HG02678 (cell line): ENCODE results near the gene MRPL2.
"Not testable (repeated sequence)": the region's sequence is repeated elsewhere in the genome, so short reads cannot be mapped to it uniquely, and the experiment has no call there.

Source experiments
- ATAC-seq: cut with Tn5 transposase; IDR thresholded peaks from one replicate; pipeline ENCODE4 v1.9.1; 2021; ENCODE audit warnings: mild to moderate bottlenecking, moderate library complexity; ENCODE audit not compliant: unreplicated experiment

The MRPL2 gene

GRCh38 chr6:43082806-43083655 lies 23.8 kb upstream of the MRPL2 start:
- no peak for ATAC-seq

- not testable (repeated sequence) for ATAC-seq
Observed at GRCh38 chr6:43081922-43082321, 22.7 kb upstream of the MRPL2 start.

GRCh38 chr6:43081043-43081442 lies 21.8 kb upstream of the MRPL2 start:
- no peak for ATAC-seq

- ATAC-seq: no peak
Observed at GRCh38 chr6:43078691-43079090, 19.5 kb upstream of the MRPL2 start.

- no peak for ATAC-seq
Observed at GRCh38 chr6:43077981-43078511, 18.8 kb upstream of the MRPL2 start.

GRCh38 chr6:43077333-43077809 lies 18.1 kb upstream of the MRPL2 start:
- no peak for ATAC-seq

GRCh38 chr6:43076464-43077332 lies 17.5 kb upstream of the MRPL2 start:
- ATAC-seq: no peak

- no peak for ATAC-seq
Observed at GRCh38 chr6:43075670-43076463, 16.6 kb upstream of the MRPL2 start, which contains the start of gene PTK7. Gene PTK7 (plus strand): TSS chr6:43076314. CDS start chr6:43076489, 175 bp downstream.

- no peak for ATAC-seq
Observed at GRCh38 chr6:43074847-43075669, 15.8 kb upstream of the MRPL2 start.

GRCh38 chr6:43070028-43070632 lies 10.9 kb upstream of the MRPL2 start:
- no peak for ATAC-seq

GRCh38 chr6:43062818-43063217 lies 3.6 kb upstream of the MRPL2 start:
- ATAC-seq: no peak

GRCh38 chr6:43061861-43062260 lies 2.6 kb upstream of the MRPL2 start:
- ATAC-seq: no peak

GRCh38 chr6:43060755-43061633 lies 1.8 kb upstream of the MRPL2 start:
- ATAC-seq: no peak

- ATAC-seq: no peak
Observed at GRCh38 chr6:43060034-43060754, 960 bp upstream of the MRPL2 start.

- no peak for ATAC-seq
Observed at GRCh38 chr6:43058531-43058930, 703 bp downstream of the MRPL2 start.

GRCh38 chr6:43055966-43056365 lies 3.3 kb downstream of the MRPL2 start:
- no peak for ATAC-seq

- no peak for ATAC-seq
Observed at GRCh38 chr6:43054206-43054943, 4.9 kb downstream of the MRPL2 start.
